Vagina (tissue), 2 donors: Measurements from ENCODE around the gene ALDH6A1. TPM values are rescaled to one million over a fixed set of nuclear protein-coding genes. Genes with fewer than 3 reads are reported as not detected.

ENCODE experiments used
- DNase-seq, 2 donors: peaks; one replicate each; pipeline ENCODE4 v3.0.0-alpha.2; 2017; ENCODE audit errors: extremely low spot score in 2 of 2
- H3K27ac ChIP-seq: fragments of 200-600 bp; sonication (generic); one replicate; pipeline ENCODE4 v1.5.1; 2019
- H3K27me3 ChIP-seq: fragments of 200-600 bp; sonication (generic); one replicate; pipeline ENCODE4 v1.5.1; 2019
- H3K36me3 ChIP-seq, 2 donors: fragments of 200-600 bp; sonication (generic); one replicate each; pipeline ENCODE4 v1.5.1; 2017 to 2019
- H3K4me1 ChIP-seq: fragments of 200-600 bp; sonication (generic); one replicate; pipeline ENCODE4 v1.5.1; 2019
- H3K4me3 ChIP-seq, 2 donors: fragments of 200-600 bp; sonication (generic); 1 replicate in 1 of 2; 2 replicates in 1 of 2; pipeline ENCODE4 v1.5.1; 2016 to 2019
- H3K9me3 ChIP-seq: fragments of 200-600 bp; sonication (generic); one replicate; pipeline ENCODE4 v1.5.1; 2019
- POLR2A ChIP-seq, 2 donors: fragments of 450-650 bp; IDR thresholded peaks; one replicate each; pipeline ENCODE4 v1.6.1; 2017; ENCODE audit warnings: antibody characterized with exemption in 2 of 2, mild to moderate bottlenecking in 2 of 2, moderate library complexity in 2 of 2
- POLR2AphosphoS5 ChIP-seq, 2 donors: sonication (generic); formaldehyde crosslinking; IDR thresholded peaks; one replicate each; pipeline ENCODE4 v1.9.0; 2017; ENCODE audit warnings: antibody characterized with exemption in 2 of 2, mild to moderate bottlenecking in 2 of 2, low read depth in 1 of 2; ENCODE audit not compliant: insufficient read depth in 1 of 2
- intact Hi-C: fragments of 100-400 bp; cut with DNase I; formaldehyde crosslinking; loops from one replicate; pipeline ENCODE4 v1.15.1; 2023
- total RNA-seq: library from RNA; depleted of rRNA; stranded (reverse); fragments of >200 nt; gene quantifications from one replicate; pipeline ENCODE4 v1.2.3, GENCODE V29; 2016
- TF ChIP-seq, protein P1 (sequence below), 3 experiments: fragments of 450-650 bp in 2 of 3; fragments of 200-600 bp in 1 of 3; sonication (generic) in 1 of 3; IDR thresholded peaks; one replicate each; pipeline ENCODE4 v1.5.1; 2017 to 2019; ENCODE audit warnings: antibody characterized with exemption in 3 of 3, mild to moderate bottlenecking in 2 of 3, moderate library complexity in 2 of 3

Gene ALDH6A1
- total RNA-seq, 1 donor from 2014 or later = 20.9 TPM

DNA sequence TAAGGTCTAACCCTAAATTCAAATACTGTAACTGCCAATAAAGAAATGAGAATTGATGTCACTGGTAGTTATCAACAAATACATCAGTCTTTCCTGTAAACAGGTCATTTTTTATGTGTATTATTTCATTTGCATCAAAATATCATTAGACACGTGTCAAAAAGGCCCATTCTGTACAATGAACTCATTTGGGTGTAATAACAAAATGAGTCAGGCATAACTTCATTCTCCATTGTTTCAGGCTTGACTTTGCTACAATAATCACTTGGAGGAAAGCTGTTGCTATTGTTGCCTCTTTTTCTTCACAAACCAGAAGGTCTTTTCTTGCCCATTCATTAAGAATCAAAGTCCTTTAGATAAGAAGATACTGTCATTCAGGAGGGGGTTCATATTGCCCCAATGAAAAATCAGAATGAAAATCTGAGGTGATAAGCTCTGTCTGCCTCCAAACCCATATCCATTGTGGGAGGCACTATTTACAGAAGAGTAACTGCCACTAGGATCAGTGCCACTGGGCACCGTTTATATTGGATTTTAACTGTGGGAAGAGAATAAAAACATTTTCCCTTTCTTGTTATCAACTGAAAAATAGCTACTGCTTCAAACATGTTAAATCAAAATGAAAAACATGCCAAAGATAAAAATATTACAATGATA is 75.3 kb downstream of the ALDH6A1 start:
- H3K36me3 ChIP-seq = peaks cover 0 to 18% of the 10 kb centered on the region in 2 donors
- intact Hi-C loops = no loop called here
- no peaks in the 10 kb centered on the region for H3K9me3 ChIP-seq
- no peak for DNase-seq
- no peak overlapping the region for H3K4me3 ChIP-seq
- no peaks in the 10 kb centered on the region for H3K4me1 ChIP-seq
- TF ChIP-seq, protein P1, sequence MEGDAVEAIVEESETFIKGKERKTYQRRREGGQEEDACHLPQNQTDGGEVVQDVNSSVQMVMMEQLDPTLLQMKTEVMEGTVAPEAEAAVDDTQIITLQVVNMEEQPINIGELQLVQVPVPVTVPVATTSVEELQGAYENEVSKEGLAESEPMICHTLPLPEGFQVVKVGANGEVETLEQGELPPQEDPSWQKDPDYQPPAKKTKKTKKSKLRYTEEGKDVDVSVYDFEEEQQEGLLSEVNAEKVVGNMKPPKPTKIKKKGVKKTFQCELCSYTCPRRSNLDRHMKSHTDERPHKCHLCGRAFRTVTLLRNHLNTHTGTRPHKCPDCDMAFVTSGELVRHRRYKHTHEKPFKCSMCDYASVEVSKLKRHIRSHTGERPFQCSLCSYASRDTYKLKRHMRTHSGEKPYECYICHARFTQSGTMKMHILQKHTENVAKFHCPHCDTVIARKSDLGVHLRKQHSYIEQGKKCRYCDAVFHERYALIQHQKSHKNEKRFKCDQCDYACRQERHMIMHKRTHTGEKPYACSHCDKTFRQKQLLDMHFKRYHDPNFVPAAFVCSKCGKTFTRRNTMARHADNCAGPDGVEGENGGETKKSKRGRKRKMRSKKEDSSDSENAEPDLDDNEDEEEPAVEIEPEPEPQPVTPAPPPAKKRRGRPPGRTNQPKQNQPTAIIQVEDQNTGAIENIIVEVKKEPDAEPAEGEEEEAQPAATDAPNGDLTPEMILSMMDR (IDR thresholded peaks at IDR 0.05) = no peak
- TF ChIP-seq POLR2AphosphoS5 (IDR thresholded peaks at IDR 0.05; ENCODE audit: insufficient read depth in 1 of 2, low read depth in 1 of 2) (no peak), POLR2A (IDR thresholded peaks at IDR 0.05) (no peak)
- no peak overlapping the region for H3K27ac ChIP-seq
- H3K27me3 ChIP-seq = no peaks in the 10 kb centered on the region

Other genes starting within 250 kb of the ALDH6A1 start
- gene PTGR2, start 232.6 kb downstream of the ALDH6A1 start, total RNA-seq = 5.6 TPM
- 36.6 TPM for gene ZNF410, start 197.6 kb downstream of the ALDH6A1 start, total RNA-seq
- 5.2 TPM for gene FAM161B, start 134.4 kb downstream of the ALDH6A1 start, total RNA-seq
- 27.3 TPM for gene COQ6, start 134.2 kb downstream of the ALDH6A1 start, total RNA-seq
- gene ENTPD5, start 65.2 kb downstream of the ALDH6A1 start, total RNA-seq = 8.6 TPM
- gene BBOF1, start 65.1 kb downstream of the ALDH6A1 start, total RNA-seq = 5.6 TPM
- 5.9 TPM for gene LIN52, start 503 bp upstream of the ALDH6A1 start, total RNA-seq
- not detected for gene VSX2, start 155.0 kb upstream of the ALDH6A1 start, total RNA-seq
- 52.3 TPM for gene ABCD4, start 218.5 kb upstream of the ALDH6A1 start, total RNA-seq